Measurements from ENCODE around the gene UQCR11. TPM values are rescaled to one million over a fixed set of nuclear protein-coding genes. Genes with fewer than 3 reads are reported as not detected.

Gene UQCR11
- total RNA-seq, 1 donor from 2014 or later: 171 TPM

- Mint-ChIP-seq H3K4me3 (ENCODE audit: low read depth) (no peak overlapping the region), H3K27me3 (no peaks in the 10 kb centered on the region), H3K9me3 (ENCODE audit: low read depth) (no peaks in the 10 kb centered on the region), H3K27ac (no peak overlapping the region), H3K4me1 (ENCODE audit: low read depth) (no peaks in the 10 kb centered on the region), H3K36me3 (ENCODE audit: insufficient read depth) (peaks cover 15% of the 10 kb centered on the region)
- DNase-seq (ENCODE audit: low spot score, unreplicated experiment): no peak
- no peak for TF ChIP-seq CTCF (IDR thresholded peaks at IDR 0.05; ENCODE audit: unreplicated experiment)
Measured at GRCh38 chr19:1554968-1555367, 50.3 kb downstream of the UQCR11 start.

- no peaks in the 10 kb centered on the region for H3K4me1 Mint-ChIP-seq (ENCODE audit: low read depth)
- DNase-seq (ENCODE audit: low spot score, unreplicated experiment): no peak
- H3K4me3 Mint-ChIP-seq (ENCODE audit: low read depth): no peak overlapping the region
- H3K27me3 Mint-ChIP-seq: no peaks in the 10 kb centered on the region
- H3K36me3 Mint-ChIP-seq (ENCODE audit: insufficient read depth): peaks cover 15% of the 10 kb centered on the region
- TF ChIP-seq CTCF (IDR thresholded peaks at IDR 0.05; ENCODE audit: unreplicated experiment): no peak
- H3K27ac Mint-ChIP-seq: no peak overlapping the region
- H3K9me3 Mint-ChIP-seq (ENCODE audit: low read depth): no peaks in the 10 kb centered on the region
Measured at GRCh38 chr19:1553415-1553814, 51.8 kb downstream of the UQCR11 start.

- Mint-ChIP-seq H3K4me1 (ENCODE audit: low read depth) (no peaks in the 10 kb centered on the region), H3K4me3 (ENCODE audit: low read depth) (no peak overlapping the region), H3K27ac (peak overlapping the region; percentile 9), H3K27me3 (no peaks in the 10 kb centered on the region), H3K36me3 (ENCODE audit: insufficient read depth) (peaks cover 5% of the 10 kb centered on the region), H3K9me3 (ENCODE audit: low read depth) (no peaks in the 10 kb centered on the region)
- DNase-seq (ENCODE audit: low spot score, unreplicated experiment): no peak
- TF ChIP-seq CTCF (IDR thresholded peaks at IDR 0.05; ENCODE audit: unreplicated experiment): no peak
Measured at GRCh38 chr19:1551068-1552040, 53.9 kb downstream of the UQCR11 start.

GRCh38 chr19:1549332-1549945 lies 55.8 kb downstream of the UQCR11 start:
- TF ChIP-seq CTCF (IDR thresholded peaks at IDR 0.05; ENCODE audit: unreplicated experiment): no peak
- no peaks in the 10 kb centered on the region for H3K9me3 Mint-ChIP-seq (ENCODE audit: low read depth)
- no peak overlapping the region for H3K4me3 Mint-ChIP-seq (ENCODE audit: low read depth)
- DNase-seq (ENCODE audit: low spot score, unreplicated experiment): no peak
- no peaks in the 10 kb centered on the region for H3K4me1 Mint-ChIP-seq (ENCODE audit: low read depth)
- H3K27ac Mint-ChIP-seq: no peak overlapping the region
- H3K27me3 Mint-ChIP-seq: peaks cover 9% of the 10 kb centered on the region
- H3K36me3 Mint-ChIP-seq (ENCODE audit: insufficient read depth): peaks cover 3% of the 10 kb centered on the region

Other genes with a start within 250 kb of the UQCR11 start
- gene NDUFS7, start 221.6 kb downstream of the UQCR11 start, total RNA-seq: 56.8 and 62.4 TPM in 2 replicates
- 47.0 and 48.5 TPM in 2 replicates for gene GAMT, start 203.9 kb downstream of the UQCR11 start, total RNA-seq
- gene DAZAP1, start 197.9 kb downstream of the UQCR11 start, total RNA-seq: 131 and 136 TPM in 2 replicates
- 917 and 938 TPM in 2 replicates for gene RPS15, start 167.1 kb downstream of the UQCR11 start, total RNA-seq
- gene APC2, start 155.3 kb downstream of the UQCR11 start, total RNA-seq: 5.2 and 5.8 TPM in 2 replicates
- 31.3 and 36.0 TPM in 2 replicates for gene C19orf25, start 126.2 kb downstream of the UQCR11 start, total RNA-seq
- gene PCSK4, start 115.1 kb downstream of the UQCR11 start, total RNA-seq: 32.9 and 37.7 TPM in 2 replicates
- gene REEP6, start 114.3 kb downstream of the UQCR11 start, total RNA-seq: 16.0 and 16.6 TPM in 2 replicates
- gene ADAMTSL5, start 92.4 kb downstream of the UQCR11 start, total RNA-seq: 2.3 and 4.8 TPM in 2 replicates
- 0.26 and 0.38 TPM in 2 replicates for gene PLK5, start 81.4 kb downstream of the UQCR11 start, total RNA-seq
- 119 and 124 TPM in 2 replicates for gene MEX3D, start 37.1 kb downstream of the UQCR11 start, total RNA-seq
- gene MBD3, start 12.6 kb downstream of the UQCR11 start, total RNA-seq: 131 and 133 TPM in 2 replicates
- gene TCF3, start 47.2 kb upstream of the UQCR11 start, total RNA-seq: 318 and 334 TPM in 2 replicates
- 41.9 and 42.9 TPM in 2 replicates for gene ONECUT3, start 148.0 kb upstream of the UQCR11 start, total RNA-seq
- gene ATP8B3, start 206.8 kb upstream of the UQCR11 start, total RNA-seq: 3.7 and 4.1 TPM in 2 replicates
- gene REXO1, start 243.0 kb upstream of the UQCR11 start, total RNA-seq: 42.8 and 44.6 TPM in 2 replicates

Data from progenitor cell of endocrine pancreas (in vitro differentiated cells).